A549 (cell line): ENCODE measurements around the gene KRAS. TPM values are rescaled to one million over a fixed set of nuclear protein-coding genes. Genes with fewer than 3 reads are reported as not detected.

Experiments
- ATAC-seq, 2 experiments: fragments of 200-7000 bp in 1 of 2; fragments of >200 bp in 1 of 2; cut with Nextera tagmentation in 1 of 2; cut with Tn5 transposase in 1 of 2; 3 replicates each; pipeline versions ENCODE4 v1.8.0 to v1.9.1; 2018 to 2020; ENCODE audit warnings: mild to moderate bottlenecking in 1 of 2, moderate library complexity in 1 of 2
- CTCF ChIA-PET: fragments of 300-600 bp; sonication (Branson Sonifier 250); formaldehyde crosslinking; extraction: SDS; loops from one replicate; lab custom pipeline; 2021; ENCODE audit warnings: antibody characterized with exemption, inconsistent platforms; lab: Yijun Ruan, JAX
- POLR2A ChIA-PET: fragments of 350-600 bp; formaldehyde crosslinking; extraction: SDS; loops from one replicate; lab custom pipeline; 2021; ENCODE audit warnings: antibody characterized with exemption, inconsistent platforms; lab: Yijun Ruan, JAX
- DNase-seq, 2 experiments: peaks; one replicate each; pipeline versions ENCODE4 v3.0.0 to v3.0.0-alpha.2; 2011 to 2016; ENCODE audit warnings: low read depth in 1 of 2, low spot score in 1 of 2
- FAIRE-seq: peaks from 2 replicates; lab custom pipeline; 2011; peaks lifted over from hg19 to GRCh38; lab: Jason Lieb, UNC
- H3K27ac ChIP-seq, 2 experiments: fragments of >200 bp; sonication (Bioruptor Twin); formaldehyde crosslinking; 3 replicates each; pipeline ENCODE4 v1.5.1; 2016 to 2017
- H3K4me1 ChIP-seq: fragments of >200 bp; sonication (Bioruptor Twin); formaldehyde crosslinking; 3 replicates; pipeline ENCODE4 v1.6.1; 2016
- H3K4me2 ChIP-seq: fragments of >200 bp; sonication (Bioruptor Twin); formaldehyde crosslinking; 3 replicates; pipeline ENCODE4 v1.6.1; 2016
- H3K4me3 ChIP-seq: fragments of >200 bp; sonication (Bioruptor Twin); formaldehyde crosslinking; 3 replicates; pipeline ENCODE4 v1.5.1; 2016
- H3K9me3 ChIP-seq: fragments of >200 bp; sonication (Bioruptor Twin); formaldehyde crosslinking; 3 replicates; pipeline ENCODE4 v1.6.1; 2016
- CBX8 ChIP-seq: fragments of 200-600 bp; sonication (generic); IDR thresholded peaks from 2 replicates; pipeline ENCODE4 v1.6.1; 2016
- CEBPB ChIP-seq, 2 experiments: fragments of >200 bp in 1 of 2; sonication (Bioruptor Twin) in 1 of 2; formaldehyde crosslinking in 1 of 2; IDR thresholded peaks; 2 replicates each; pipeline ENCODE4 v1.6.1; 2012 to 2016
- CHD4 ChIP-seq: fragments of 200-600 bp; sonication (generic); IDR thresholded peaks from 2 replicates; pipeline ENCODE4 v1.6.1; 2016; ENCODE audit warnings: antibody characterized with exemption, mild to moderate bottlenecking, borderline replicate concordance
- EHMT2 ChIP-seq: fragments of 200-600 bp; sonication (generic); IDR thresholded peaks from 2 replicates; pipeline ENCODE4 v1.6.1; 2016; ENCODE audit warnings: antibody characterized with exemption, low read depth, mild to moderate bottlenecking, moderate library complexity
- EP300 ChIP-seq, 2 experiments: fragments of >200 bp; sonication (Bioruptor Twin); formaldehyde crosslinking; IDR thresholded peaks; 2 replicates in 1 of 2; 3 replicates in 1 of 2; pipeline ENCODE4 v1.6.1; 2016 to 2017
- FOSB ChIP-seq: fragments of 250-450 bp; sonication (Bioruptor Pico); IDR thresholded peaks from 2 replicates; pipeline ENCODE4 v1.5.0; 2020; ENCODE audit warnings: mild to moderate bottlenecking, moderate library complexity
- FOSL2 ChIP-seq, 2 experiments: fragments of 450-650 bp in 1 of 2; fragments of >200 bp in 1 of 2; sonication (Bioruptor Twin) in 1 of 2; formaldehyde crosslinking; IDR thresholded peaks; 2 replicates each; pipeline versions ENCODE4 v1.5.0 to v1.6.1; 2016 to 2020; ENCODE audit warnings: mild to moderate bottlenecking in 1 of 2, moderate library complexity in 1 of 2
- GATA3 ChIP-seq: IDR thresholded peaks from 2 replicates; pipeline ENCODE4 v1.6.1; 2012; ENCODE audit warnings: borderline replicate concordance
- HDAC2 ChIP-seq: fragments of 200-600 bp; sonication (generic); IDR thresholded peaks from 2 replicates; pipeline ENCODE4 v1.6.1; 2016
- JUN ChIP-seq, 2 experiments: fragments of >200 bp; sonication (Bioruptor Twin); formaldehyde crosslinking; IDR thresholded peaks; 2 replicates in 1 of 2; 3 replicates in 1 of 2; pipeline ENCODE4 v1.6.1; 2016 to 2017
- KDM1A ChIP-seq: fragments of 200-600 bp; sonication (generic); IDR thresholded peaks from 2 replicates; pipeline ENCODE4 v1.6.1; 2016; ENCODE audit warnings: low read depth, mild to moderate bottlenecking
- KDM5A ChIP-seq: fragments of 200-600 bp; sonication (generic); IDR thresholded peaks from 2 replicates; pipeline ENCODE4 v1.6.1; 2016; ENCODE audit warnings: antibody characterized with exemption, mild to moderate bottlenecking
- MAFK ChIP-seq: fragments of 450-650 bp; IDR thresholded peaks from 2 replicates; pipeline ENCODE4 v1.6.1; 2014; ENCODE audit not compliant: partially characterized antibody
- NFE2L2 ChIP-seq: fragments of 150-350 bp; conservative IDR thresholded peaks from 2 replicates; pipeline ENCODE4 v1.6.1; 2014; ENCODE audit warnings: low read length
- NPAS2 ChIP-seq: fragments of 250-450 bp; sonication (Bioruptor Pico); IDR thresholded peaks from 2 replicates; pipeline ENCODE4 v1.8.0; 2022; ENCODE audit warnings: mild to moderate bottlenecking, moderate library complexity, borderline replicate concordance
- POLR2A ChIP-seq: IDR thresholded peaks from 2 replicates; pipeline ENCODE4 v1.6.1; 2012; ENCODE audit warnings: mild to moderate bottlenecking, low read length
- RAD21 ChIP-seq, 2 experiments: fragments of >200 bp in 1 of 2; sonication (Bioruptor Twin) in 1 of 2; formaldehyde crosslinking in 1 of 2; IDR thresholded peaks in 1 of 2; conservative IDR thresholded peaks in 1 of 2; 2 replicates in 1 of 2; 3 replicates in 1 of 2; pipeline ENCODE4 v1.6.1; 2012 to 2018; ENCODE audit warnings: inconsistent platforms in 1 of 2
- RARB ChIP-seq: fragments of 250-450 bp; sonication (Bioruptor Pico); IDR thresholded peaks from 2 replicates; pipeline ENCODE4 v1.8.0; 2021; ENCODE audit warnings: mild to moderate bottlenecking, moderate library complexity
- RNF2 ChIP-seq: fragments of 200-600 bp; sonication (generic); IDR thresholded peaks from 2 replicates; pipeline ENCODE4 v1.6.1; 2016; ENCODE audit warnings: low read depth, mild to moderate bottlenecking, antibody characterized with exemption, moderate library complexity, borderline replicate concordance
- SMC3 ChIP-seq: fragments of >200 bp; sonication (Bioruptor Twin); formaldehyde crosslinking; IDR thresholded peaks from 3 replicates; pipeline ENCODE4 v1.6.1; 2018; ENCODE audit warnings: inconsistent platforms
- TP53 ChIP-seq: fragments of 250-450 bp; sonication (Bioruptor Pico); IDR thresholded peaks from 2 replicates; pipeline ENCODE4 v1.5.0; 2021; ENCODE audit warnings: mild to moderate bottlenecking, moderate library complexity
- ZC3H11A ChIP-seq: fragments of 450-650 bp; IDR thresholded peaks from 2 replicates; pipeline ENCODE4 v1.6.1; 2014; ENCODE audit warnings: antibody characterized with exemption, mild to moderate bottlenecking
- ZFP36 ChIP-seq: fragments of 450-650 bp; IDR thresholded peaks from 2 replicates; pipeline ENCODE4 v1.6.1; 2014; ENCODE audit warnings: borderline replicate concordance; ENCODE audit not compliant: partially characterized antibody
- WGBS: methylation state at CpG from one replicate; pipeline ENCODE4 v1.1.6; 2017; ENCODE audit errors: missing lambda C conversion rate; 5-methylcytosine and 5-hydroxymethylcytosine counted together
- polyA plus RNA-seq, 4 experiments: library from polyadenylated mRNA; depleted of rRNA in 3 of 4; stranded (reverse); fragments of >200 nt; fragmentation: RNase III in 1 of 4; extraction: RNeasy Plus Mini Kit Qiagen cat#74134 plus additional on column Dnase treatment in 1 of 4; gene quantifications; 2 replicates in 3 of 4; 3 replicates in 1 of 4; pipeline ENCODE4 v1.2.3, GENCODE V29; 2011 to 2017
- TF ChIP-seq, protein P1 (sequence below): IDR thresholded peaks from 2 replicates; pipeline ENCODE4 v1.6.1; 2012
- TF ChIP-seq, protein P2 (sequence below): IDR thresholded peaks from 2 replicates; pipeline ENCODE4 v1.6.1; 2012; ENCODE audit warnings: low read depth, borderline replicate concordance
- TF ChIP-seq, protein P3 (sequence below): fragments of 250-450 bp; sonication (Bioruptor Pico); IDR thresholded peaks from 2 replicates; pipeline ENCODE4 v1.5.0; 2021; ENCODE audit warnings: mild to moderate bottlenecking, moderate library complexity, borderline replicate concordance

Gene KRAS
- polyA plus RNA-seq, 2 of the 4 experiments (the other 2 are of a cell fraction), result 16.5 to 38.4 TPM

DNA sequence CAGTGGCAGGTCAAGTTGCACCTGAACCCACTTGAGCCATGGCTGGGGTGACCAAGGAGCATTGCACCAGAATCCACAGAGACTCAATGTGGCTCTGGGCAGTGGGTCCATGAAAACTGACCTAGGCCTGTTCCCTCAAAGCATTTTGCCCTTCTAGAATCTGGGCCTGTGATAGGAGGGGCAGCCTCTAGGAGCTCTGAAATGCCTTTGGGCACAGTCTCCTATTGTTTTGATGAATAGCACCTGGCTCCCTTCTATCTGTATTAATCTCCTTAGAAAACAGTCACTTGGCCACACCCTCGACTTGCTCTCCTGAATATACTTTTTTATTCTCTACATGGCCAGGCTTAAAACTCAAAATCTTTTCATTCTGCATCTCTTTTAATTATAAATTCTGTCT lies 14.1 kb upstream of the KRAS start:
- FAIRE-seq (no peak), DNase-seq (no peak), ATAC-seq (no peak)
- H3K4me3 ChIP-seq, result no peak overlapping the region
- no peak overlapping the region for H3K4me2 ChIP-seq
- no peak overlapping the region for H3K27ac ChIP-seq
- ChIA-PET POLR2A (no interaction called here), CTCF (interaction anchor here (1.3 kb wide), 1 partner anchor 13 kb away, joined by 3 read pairs; no protein-coding TSS in a partner anchor)
- TF ChIP-seq CBX8 (no peak), NPAS2 (no peak), SMC3 (no peak), RNF2 (no peak), TP53 (CRISPR knock-in tag) (no peak), ZC3H11A (no peak), RAD21 (conservative IDR thresholded peaks at IDR 0.05 in 1 of 2, IDR thresholded peaks at IDR 0.05 in 1 of 2) (no peak), KDM1A (no peak), KDM5A (no peak), EHMT2 (no peak), HDAC2 (no peak)
- TF ChIP-seq, protein P1, sequence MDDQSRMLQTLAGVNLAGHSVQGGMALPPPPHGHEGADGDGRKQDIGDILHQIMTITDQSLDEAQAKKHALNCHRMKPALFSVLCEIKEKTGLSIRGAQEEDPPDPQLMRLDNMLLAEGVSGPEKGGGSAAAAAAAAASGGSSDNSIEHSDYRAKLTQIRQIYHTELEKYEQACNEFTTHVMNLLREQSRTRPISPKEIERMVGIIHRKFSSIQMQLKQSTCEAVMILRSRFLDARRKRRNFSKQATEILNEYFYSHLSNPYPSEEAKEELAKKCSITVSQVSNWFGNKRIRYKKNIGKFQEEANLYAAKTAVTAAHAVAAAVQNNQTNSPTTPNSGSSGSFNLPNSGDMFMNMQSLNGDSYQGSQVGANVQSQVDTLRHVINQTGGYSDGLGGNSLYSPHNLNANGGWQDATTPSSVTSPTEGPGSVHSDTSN, result no peak
- no peaks in the 10 kb centered on the region for H3K9me3 ChIP-seq
- no peaks in the 10 kb centered on the region for H3K4me1 ChIP-seq
- 0% methylated on average over 1 of the region's 1 CpG for WGBS

DNA sequence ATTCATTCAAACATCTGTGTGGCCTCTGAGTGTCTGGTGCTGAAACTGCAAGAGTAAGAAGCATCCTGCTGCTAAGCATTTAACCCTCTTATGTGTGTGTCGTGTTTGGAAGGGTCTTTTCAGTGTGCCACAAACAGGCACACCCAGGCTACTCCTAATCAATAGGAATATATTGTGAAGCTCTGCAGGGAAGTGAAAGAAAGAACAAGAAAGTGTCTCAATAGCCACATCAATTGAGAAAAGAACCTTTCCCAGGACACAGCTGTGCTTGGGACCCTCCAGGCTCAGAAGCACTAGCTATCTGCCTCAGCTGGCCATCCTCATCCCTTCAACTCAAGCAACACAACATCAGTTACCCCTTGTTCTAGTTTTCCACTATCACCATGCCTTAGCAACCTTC lies 13.4 kb upstream of the KRAS start:
- ChIA-PET POLR2A (no interaction called here), CTCF (interaction anchor here (1.3 kb wide), 1 partner anchor 12 kb away, joined by 3 read pairs; no protein-coding TSS in a partner anchor)
- no peak for TF ChIP-seq CEBPB (IDR thresholded peaks at IDR 0.05)
- TF ChIP-seq POLR2A, result no peak
- no peak for TF ChIP-seq JUN (IDR thresholded peaks at IDR 0.05)
- no peak for TF ChIP-seq CBX8
- no peak for TF ChIP-seq NPAS2
- TF ChIP-seq FOSB, result no peak
- no peak for TF ChIP-seq FOSL2 (IDR thresholded peaks at IDR 0.05)
- no peak for TF ChIP-seq FOSL2 (CRISPR knock-in tag; IDR thresholded peaks at IDR 0.05)
- no peak for TF ChIP-seq MAFK
- no peak for TF ChIP-seq NFE2L2
- no peak for TF ChIP-seq EP300 (IDR thresholded peaks at IDR 0.05)
- 31% methylated on average over 1 of the region's 1 CpG for WGBS
- Histone ChIP-seq H3K4me1 (no peaks in the 10 kb centered on the region), H3K27ac (no peak overlapping the region), H3K4me2 (no peak overlapping the region), H3K9me3 (no peaks in the 10 kb centered on the region), H3K4me3 (no peak overlapping the region)
- FAIRE-seq (no peak), DNase-seq (no peak), ATAC-seq (no peak)

DNA sequence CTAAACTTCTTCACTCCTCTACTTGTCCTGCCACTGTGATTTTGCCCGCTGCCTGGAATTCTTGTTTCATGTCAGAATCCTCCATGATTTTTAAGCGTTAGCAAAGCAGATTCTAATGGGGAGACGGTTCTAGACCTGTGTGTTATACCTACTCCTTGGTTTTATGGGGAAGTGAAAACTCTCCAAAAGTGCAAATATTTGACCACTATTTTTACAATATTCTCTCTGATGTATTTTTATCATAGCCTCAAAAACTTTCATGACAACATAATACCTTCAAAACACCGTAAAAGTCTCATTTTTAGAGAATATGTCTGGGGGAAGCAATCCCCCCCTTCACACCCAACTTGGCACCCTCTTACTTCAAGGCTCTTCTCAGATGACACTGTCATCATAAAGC lies 12.9 kb upstream of the KRAS start:
- no peak for FAIRE-seq
- H3K9me3 ChIP-seq, result no peaks in the 10 kb centered on the region
- DNase-seq, result no peak
- ATAC-seq, result no peak
- no peak overlapping the region for H3K4me2 ChIP-seq
- ChIA-PET CTCF (no interaction called here), POLR2A (no interaction called here)
- TF ChIP-seq, protein P2, sequence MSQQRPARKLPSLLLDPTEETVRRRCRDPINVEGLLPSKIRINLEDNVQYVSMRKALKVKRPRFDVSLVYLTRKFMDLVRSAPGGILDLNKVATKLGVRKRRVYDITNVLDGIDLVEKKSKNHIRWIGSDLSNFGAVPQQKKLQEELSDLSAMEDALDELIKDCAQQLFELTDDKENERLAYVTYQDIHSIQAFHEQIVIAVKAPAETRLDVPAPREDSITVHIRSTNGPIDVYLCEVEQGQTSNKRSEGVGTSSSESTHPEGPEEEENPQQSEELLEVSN, result no peak
- TF ChIP-seq ZFP36 (no peak), RARB (CRISPR knock-in tag) (no peak), CHD4 (no peak), GATA3 (no peak), KDM1A (no peak)
- TF ChIP-seq, protein P1, result no peak
- TF ChIP-seq, protein P3, sequence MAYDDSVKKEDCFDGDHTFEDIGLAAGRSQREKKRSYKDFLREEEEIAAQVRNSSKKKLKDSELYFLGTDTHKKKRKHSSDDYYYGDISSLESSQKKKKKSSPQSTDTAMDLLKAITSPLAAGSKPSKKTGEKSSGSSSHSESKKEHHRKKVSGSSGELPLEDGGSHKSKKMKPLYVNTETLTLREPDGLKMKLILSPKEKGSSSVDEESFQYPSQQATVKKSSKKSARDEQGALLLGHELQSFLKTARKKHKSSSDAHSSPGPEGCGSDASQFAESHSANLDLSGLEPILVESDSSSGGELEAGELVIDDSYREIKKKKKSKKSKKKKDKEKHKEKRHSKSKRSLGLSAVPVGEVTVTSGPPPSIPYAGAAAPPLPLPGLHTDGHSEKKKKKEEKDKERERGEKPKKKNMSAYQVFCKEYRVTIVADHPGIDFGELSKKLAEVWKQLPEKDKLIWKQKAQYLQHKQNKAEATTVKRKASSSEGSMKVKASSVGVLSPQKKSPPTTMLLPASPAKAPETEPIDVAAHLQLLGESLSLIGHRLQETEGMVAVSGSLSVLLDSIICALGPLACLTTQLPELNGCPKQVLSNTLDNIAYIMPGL, result no peak
- 63% methylated on average over 4 of the region's 4 CpGs for WGBS
- no peaks in the 10 kb centered on the region for H3K4me1 ChIP-seq
- H3K4me3 ChIP-seq, result no peak overlapping the region
- H3K27ac ChIP-seq, result no peak overlapping the region
